HEK293T (cell line): ENCODE measurements around the gene DOK6.

Experiments
- ARNT ChIP-seq: fragments of 450-650 bp; IDR thresholded peaks from 2 replicates; pipeline ENCODE4 v1.6.1; 2017; ENCODE audit warnings: mild to moderate bottlenecking
- BHLHE40 ChIP-seq: fragments of 450-650 bp; IDR thresholded peaks from 2 replicates; pipeline ENCODE4 v1.6.1; 2016; ENCODE audit warnings: mild to moderate bottlenecking, moderate library complexity, borderline replicate concordance
- CTBP1 ChIP-seq: fragments of 450-650 bp; IDR thresholded peaks from 2 replicates; pipeline ENCODE4 v1.6.1; 2016; ENCODE audit warnings: borderline replicate concordance
- FOXA1 ChIP-seq: fragments of 450-650 bp; IDR thresholded peaks from 2 replicates; pipeline ENCODE4 v1.6.1; 2016; ENCODE audit warnings: mild to moderate bottlenecking
- FOXM1 ChIP-seq: fragments of 450-650 bp; IDR thresholded peaks from 2 replicates; pipeline ENCODE4 v1.6.1; 2017; ENCODE audit warnings: mild to moderate bottlenecking, borderline replicate concordance
- HDGF ChIP-seq: fragments of 450-650 bp; IDR thresholded peaks from 2 replicates; pipeline ENCODE4 v1.6.1; 2017; ENCODE audit warnings: antibody characterized with exemption, borderline replicate concordance
- SP1 ChIP-seq: fragments of 450-650 bp; IDR thresholded peaks from 2 replicates; pipeline ENCODE4 v1.6.1; 2017
- SUZ12 ChIP-seq: fragments of 450-650 bp; IDR thresholded peaks from 2 replicates; pipeline ENCODE4 v1.6.1; 2016; ENCODE audit warnings: mild to moderate bottlenecking
- TARDBP ChIP-seq: fragments of 450-650 bp; IDR thresholded peaks from 2 replicates; pipeline ENCODE4 v1.6.1; 2016
- ZNF384 ChIP-seq: fragments of 450-650 bp; IDR thresholded peaks from 2 replicates; pipeline ENCODE4 v1.6.1; 2016

DNA sequence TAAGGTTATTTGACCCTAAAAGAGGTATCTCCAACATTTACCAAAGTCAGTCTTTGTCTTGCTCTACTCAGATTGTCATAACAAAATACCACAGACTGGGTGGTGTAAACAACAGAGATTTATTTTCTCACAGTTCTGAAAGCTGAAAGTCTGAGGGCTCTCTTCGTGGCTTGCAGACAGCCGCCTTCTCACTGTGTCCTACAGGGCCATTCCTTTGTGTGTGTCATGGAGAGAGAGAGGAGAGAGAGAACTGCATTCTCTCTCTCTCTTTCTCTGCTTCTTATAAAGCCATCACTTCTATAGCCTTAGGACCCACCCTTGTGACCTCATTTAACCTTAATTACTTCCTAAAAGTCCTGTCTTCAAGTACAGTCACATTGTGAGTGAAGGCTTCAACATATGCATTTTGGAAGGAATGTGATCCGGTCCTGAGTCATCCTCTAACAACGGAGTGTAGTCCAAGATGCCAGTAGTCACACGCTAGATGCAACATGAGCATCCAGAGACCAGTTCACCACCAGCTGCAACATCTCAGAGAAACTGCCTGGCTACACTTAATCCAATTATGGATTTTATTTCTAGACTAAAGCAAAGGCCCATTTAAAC lies 416.8 kb downstream of the DOK6 start:
- TF ChIP-seq TARDBP (no peak), FOXA1 (no peak), SUZ12 (no peak), BHLHE40 (no peak), ZNF384 (no peak), ARNT (no peak), HDGF (no peak), FOXM1 (no peak), SP1 (no peak), CTBP1 (no peak)
